Glomerular visceral epithelial cell (primary cell): ENCODE data around the gene TMEM218.

Experiments
- DNase-seq: peaks from one replicate; pipeline ENCODE4 v3.0.0-alpha.2; 2016; ENCODE audit errors: extremely low spot score

TMEM218 gene

DNA sequence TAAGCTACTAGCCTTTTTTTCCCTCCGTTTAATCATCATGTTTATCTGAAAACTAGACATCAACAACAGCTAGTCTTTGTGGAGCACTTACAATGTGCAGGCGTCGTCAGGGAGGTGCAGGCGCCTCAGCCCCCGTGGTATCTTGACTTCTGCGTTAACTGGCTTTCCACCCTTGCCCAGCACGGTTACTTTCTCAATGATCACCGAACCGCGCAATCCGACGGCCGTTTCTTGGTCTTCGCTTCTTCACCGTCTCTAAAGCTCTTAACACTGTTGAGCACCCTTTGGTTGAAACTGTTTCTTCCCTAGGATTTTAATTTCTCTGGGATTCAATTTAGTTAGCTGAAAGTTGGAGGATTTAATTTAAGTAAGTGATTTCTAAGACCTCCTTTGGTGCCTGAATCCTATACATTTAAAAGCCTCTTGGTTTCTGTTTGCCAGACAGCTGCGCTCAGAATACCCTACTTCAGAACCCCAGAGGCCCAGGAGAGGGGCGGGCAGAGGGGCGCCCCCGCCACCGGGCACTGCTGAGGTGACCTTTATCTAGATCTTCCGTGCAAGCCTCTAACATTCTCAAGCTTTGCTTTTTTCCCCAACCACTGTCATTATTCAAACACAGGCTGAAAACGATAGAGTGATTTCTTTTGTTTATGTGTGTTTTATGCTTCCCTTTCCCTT is 18.0 kb upstream of the TMEM218 start:
- DNase-seq = no peak

DNA sequence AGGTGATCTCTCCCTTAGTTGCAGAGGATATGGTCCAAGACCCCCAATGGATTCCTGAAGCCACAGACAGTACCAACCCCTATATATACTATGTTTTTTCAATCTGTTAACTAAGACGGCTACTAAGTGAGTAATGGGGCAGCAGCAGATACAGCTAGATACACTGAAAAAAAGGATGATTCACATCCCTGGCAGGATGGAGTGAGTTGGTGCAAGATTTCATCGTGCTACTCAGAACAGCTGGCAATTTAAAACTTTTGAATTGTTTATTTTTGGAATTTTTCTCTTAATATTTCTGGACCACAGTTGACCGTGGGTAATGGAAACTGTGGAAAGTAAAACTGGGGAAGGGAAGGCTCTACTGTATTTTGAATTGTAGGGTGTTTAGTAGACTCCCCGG is 17.0 kb upstream of the TMEM218 start:
- no peak for DNase-seq

DNA sequence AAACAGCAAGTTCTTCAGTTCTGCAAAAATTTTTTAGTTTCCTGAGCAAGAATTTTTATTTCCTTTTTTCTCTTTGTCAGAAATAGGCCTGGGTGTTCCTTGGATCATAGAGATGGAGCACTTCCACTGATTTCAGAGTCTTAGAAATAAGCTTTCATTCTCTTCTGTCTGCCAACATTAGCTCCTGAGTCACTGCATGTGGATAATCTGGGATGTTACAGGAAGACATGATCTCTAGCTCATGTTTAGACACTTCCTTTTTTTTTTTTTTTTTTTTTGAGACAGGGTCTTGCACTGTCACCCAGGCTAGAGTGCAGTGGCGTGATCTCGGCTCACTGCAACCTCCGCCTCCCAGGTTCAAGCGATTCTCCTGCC is 13.2 kb upstream of the TMEM218 start:
- DNase-seq = no peak

DNA sequence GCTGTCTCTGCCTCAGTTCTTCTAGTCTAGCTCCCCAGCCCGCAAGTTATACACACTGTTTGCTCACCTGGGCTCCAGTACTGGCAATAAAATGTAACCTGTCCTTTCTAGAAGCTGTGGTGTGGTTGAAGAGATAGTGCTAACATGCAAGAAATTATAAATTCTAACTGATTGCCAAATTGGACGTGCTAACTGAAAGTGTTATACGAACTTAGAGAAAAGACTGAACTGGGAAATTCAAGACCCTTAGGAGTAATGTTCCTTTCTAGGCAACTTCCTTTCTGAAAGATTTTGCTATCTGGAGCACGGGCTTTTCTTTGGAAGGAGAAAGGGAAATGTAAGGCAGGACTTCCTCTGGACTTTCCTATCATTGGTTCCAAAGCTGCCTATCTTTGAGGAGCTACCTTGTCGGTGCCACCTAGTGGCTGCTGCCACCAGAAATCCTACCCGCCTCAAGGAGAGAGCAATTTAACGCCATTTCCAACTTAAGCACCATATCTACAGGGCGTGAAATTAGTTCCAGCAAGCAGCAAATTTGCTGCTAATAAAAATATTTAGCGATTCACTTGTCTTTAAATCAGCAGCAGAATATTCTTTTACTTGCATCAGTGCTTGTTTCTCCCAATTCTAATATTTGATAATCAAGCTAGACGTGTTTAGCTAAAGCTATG is 12.7 kb upstream of the TMEM218 start:
- no peak for DNase-seq

DNA sequence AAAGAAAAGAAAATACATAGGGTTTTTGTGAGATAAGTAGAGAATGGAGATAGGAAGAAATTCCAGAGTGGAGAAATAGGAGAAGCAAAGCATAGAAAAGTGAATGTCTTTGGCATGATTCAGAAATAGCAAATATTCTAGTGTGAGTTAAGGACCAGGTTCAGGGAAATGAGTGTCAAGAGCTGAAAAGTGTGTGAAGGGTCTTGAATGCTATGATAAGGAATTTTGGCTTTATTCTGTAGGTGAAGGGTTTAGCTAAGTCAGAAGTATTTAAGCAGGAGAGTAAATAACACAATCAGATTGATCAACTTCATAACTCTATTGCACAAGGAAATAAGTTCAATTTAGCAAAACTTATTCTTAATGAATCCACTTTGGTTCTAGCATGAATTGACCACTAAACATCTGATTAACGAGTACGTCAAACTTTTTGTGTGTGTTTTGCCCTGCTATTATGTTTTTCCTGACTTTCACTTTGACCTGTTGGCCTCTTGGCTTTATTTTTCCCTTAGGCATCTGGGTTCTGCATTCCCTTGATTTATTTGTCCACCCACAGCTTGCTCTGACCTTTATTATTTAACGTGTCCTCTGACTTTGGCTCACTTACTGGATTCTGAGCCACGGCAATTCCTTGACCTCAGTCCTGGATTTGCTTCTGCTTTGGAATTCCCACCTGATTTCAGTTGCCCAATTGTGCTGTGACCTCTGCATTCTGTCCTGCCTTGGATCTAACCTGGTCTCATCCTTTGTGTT is 11.9 kb upstream of the TMEM218 start:
- DNase-seq = no peak

DNA sequence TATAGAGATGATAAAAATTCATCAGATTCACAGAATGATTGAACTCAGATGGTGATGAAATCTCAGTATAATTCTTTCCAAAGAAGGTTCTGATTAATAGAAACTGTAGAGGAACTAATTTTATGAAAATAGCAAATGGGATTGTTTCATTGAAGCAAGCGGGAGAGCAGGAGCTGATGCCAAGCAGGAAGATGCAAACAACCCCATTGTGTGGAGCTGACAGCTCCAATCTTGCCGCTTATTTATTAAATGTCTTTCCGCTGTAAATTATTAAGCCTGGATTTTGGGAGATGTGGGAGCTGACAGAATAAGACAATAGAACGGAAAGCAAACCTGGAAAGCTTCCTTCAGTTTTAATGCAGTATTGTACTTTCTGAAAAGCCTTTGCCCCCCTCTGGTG is 6.0 kb upstream of the TMEM218 start:
- DNase-seq = no peak

DNA sequence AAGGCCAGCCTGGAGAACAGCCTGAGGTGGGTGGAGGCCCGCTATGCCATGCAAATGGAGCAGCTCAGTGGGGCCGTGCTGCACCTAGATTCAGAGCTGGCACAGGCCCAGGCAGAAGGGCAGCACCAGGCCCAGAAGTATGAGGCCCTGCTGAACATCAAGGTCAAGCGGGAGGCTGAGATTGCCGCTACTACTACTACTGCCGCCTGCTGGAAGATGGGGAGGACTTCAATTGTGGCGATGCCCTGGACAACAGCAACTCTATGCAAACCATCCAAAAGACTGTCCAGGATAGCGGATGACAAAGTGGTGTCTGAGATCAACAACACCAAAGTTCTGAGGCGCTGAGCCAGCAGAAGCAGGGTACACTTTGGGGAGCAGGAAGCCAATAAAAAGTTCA is 3.1 kb upstream of the TMEM218 start:
- DNase-seq = no peak

DNA sequence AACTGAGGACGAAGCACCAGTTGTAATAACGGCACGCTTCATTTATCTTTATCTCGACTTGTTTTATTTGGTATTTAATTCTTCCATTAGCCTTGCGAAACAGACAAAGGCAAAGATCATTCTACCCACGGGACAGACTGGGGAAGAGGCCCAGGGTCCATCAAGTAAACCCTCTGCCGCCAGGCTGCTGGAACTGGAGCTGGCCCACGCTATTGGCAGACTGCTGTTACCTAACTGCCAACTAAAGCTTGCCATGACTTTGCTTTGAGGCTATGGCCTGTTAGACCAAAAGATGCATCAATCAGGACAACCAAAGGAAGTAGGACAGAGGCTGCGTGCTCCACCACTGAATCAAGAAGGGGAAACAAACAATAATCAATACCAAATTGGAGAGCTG is 780 bp upstream of the TMEM218 start:
- DNase-seq = no peak

DNA sequence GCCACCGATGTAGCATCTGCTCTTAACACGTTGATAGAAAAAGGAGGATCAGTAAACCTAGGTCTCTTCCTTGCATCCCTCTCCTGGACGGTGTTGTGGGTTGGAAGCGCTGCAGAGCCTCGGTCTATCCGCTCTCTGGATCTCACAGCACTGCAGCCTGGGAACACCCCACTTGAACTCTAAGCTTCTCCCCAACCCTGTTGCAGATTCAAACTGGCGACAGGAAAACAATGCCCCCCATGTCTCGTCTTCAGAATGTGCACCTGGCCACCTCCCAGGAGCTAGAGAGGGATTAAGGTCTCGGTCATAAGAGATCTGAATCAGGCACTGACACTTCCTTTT is 454 bp downstream of the TMEM218 start:
- no peak for DNase-seq

DNA sequence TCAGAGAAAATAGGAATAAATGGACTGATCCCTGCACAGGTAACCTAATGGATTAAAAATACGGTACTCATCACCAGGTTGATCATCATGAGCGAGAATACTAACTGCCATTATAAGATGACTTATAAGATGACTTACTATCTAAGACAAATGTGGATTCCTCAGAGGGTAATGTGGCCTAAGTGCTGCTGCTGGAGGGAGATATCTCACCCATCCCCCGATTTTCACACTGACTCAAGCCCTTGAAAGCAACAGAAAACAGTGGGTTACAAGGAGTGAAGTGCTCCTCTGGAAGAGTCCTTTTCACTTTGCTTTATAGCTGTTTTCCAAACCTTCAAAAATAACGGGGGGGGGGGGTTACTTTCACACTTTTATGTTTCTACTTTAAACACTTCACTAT is 920 bp downstream of the TMEM218 start:
- no peak for DNase-seq

DNA sequence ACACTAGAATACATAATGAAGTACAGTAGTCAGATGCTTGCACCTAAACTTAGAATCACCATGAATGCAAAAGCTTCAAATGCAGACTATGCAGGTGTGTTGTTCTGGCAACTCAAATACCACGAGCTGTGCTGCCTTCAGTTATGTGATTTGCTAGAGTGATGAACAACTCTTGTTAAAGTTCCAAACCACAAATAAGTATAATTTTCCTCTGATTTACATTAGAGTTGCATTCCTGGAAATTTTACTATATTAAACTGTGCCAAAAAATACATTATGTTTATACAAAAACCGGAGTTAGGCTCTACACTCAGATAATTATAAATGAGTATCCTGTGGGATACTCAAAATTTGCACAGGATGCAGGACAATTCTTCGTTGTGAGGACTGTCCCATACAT is 3.0 kb downstream of the TMEM218 start:
- no peak for DNase-seq

DNA sequence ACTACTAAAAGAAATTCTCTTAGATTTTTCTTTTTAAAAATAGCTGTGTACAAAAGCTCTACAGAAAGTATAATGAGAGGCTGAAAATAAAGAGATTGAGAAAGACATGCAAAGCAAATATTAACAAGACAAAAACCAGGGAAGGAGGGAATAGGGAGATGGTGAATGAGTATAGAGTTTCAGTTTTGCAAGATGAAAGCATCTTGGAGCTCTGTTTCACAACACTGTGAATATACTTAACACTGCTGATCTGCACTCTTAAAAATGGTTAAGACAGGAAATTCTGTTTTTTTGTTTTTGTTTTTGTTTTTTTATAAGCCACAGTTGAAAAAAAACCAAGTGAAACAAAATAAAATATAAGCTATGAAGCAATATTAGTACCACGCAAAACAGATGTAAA is 5.5 kb downstream of the TMEM218 start:
- no peak for DNase-seq

DNA sequence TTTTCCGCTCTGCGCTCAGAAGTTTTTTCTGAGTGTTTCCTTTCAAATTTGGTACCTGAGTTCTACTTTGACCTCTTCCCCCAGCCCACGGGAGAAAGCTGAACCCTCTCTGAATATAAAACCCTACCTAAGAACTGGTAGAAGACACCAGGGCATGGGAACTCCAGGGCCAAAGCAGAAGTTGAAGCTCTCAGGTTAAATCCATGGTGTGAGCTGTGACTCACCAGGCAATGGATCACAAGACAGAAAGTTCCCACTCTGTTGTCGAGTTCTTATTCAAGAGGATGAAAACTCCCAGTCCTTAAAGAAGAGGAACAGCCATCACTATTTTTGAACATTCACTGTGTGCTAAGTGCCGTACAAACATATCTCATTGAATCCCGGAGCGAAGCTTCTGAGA is 8.9 kb downstream of the TMEM218 start:
- no peak for DNase-seq

DNA sequence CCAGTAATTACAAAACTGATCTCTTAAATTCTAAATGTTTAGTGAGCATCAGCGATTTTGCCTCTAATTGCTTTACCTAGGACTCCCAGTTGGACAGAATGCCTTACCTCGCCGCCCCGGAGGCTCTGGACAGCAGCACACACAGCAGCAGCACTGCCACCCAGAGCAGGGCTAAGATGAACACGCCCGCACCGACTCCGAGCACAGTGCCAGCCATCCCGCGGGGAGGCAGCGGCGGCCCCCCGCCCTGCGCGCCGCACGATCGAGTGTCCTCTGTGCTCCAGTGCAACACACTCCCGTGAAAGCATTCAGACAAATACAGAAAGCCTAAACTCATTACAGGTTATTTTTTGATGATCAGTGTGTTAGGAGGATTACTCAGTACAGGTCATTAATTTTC is 9.4 kb downstream of the TMEM218 start:
- no peak for DNase-seq

DNA sequence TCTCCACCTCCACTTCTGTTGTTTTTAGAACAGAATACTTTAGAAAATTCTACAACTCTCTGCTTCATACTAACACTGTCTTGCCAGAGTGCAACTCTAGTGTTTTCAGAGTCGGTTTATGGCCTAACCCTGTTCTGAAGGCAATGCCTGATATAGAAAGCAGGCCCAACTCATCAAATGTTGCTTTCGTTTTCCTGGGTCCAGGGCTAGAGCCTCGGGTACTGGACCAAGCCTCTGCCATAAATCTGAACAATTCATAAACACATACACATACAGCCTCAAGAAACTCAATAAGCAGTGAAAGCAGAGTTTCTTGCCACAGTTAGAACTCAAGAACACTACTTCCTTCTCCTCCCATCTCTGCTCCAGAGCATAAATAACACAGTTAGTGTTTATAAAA is 9.8 kb downstream of the TMEM218 start:
- DNase-seq = no peak

DNA sequence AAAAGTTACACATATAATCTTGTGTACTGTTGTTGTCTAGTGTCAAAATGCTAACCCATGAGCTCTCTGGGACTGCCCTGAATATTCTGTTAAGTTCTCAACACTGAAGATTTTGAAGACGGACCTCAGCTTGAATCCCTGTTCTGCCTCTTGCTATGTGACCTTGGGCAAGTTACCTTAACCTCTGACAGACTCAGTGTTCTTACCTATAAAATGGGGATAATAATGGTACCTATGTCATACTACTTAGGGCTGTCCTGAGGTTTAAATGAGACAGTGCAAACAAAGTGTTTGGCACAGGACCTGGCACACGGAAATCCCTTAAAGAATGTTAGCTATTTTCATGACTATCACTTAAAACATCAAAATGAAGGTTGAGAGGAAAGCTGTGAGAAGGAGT is 11.3 kb downstream of the TMEM218 start:
- no peak for DNase-seq

DNA sequence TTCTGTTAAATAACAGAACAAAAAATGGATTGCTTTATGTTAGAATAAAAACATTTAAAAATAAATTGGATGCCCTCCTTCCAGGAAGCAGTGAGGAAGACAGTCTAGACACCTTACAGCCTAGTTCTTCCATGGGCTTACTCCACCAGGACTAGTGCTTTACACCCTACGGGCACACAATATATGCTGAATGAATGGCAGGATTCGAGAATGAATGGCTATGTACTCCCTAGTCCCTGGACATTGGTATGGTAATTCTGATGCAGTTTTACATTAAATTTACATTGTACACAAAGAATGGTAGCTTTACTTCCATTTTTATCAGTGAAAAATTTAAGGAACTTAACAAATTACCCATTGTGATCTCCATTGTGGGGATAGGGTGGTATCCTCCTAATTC is 16.7 kb downstream of the TMEM218 start:
- DNase-seq = no peak

DNA sequence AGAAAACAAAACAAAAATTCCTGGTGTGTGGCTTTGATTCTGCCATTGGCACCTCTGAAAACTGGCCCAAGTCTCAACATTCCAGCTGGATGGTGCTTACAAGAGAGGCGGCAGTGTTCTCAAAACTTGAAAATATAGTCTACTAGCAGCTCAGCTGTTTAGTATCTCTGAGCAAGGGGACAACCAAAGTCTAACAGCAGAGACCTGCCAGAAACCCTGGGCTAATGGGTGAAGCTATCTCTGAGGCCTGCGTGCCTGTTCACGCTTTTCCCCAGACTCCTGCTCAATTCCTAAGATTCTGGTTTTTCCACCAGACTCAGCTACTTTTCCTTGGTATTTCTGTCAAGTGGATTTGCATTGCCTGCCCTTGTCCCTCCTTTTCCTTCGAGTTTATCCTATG is 17.9 kb downstream of the TMEM218 start:
- no peak for DNase-seq

DNA sequence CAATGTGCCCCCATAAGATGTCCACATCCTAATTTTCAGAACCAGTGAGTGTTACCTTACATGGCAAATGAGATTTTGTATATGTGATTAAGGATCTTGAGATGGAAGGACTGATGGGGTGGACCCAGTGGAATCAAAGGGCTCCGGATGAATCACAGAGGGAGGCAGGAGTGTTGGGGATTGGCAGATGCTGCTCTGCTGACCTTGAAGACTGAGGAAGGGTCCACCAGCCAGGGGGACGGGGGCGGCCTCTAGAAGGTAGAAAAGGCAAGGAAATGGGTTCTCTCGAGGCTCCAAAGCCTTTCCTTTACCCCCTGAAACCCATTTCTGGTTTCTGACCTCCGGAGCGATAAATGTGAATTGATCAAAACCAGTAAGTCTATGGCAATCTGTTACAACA is 18.8 kb downstream of the TMEM218 start:
- no peak for DNase-seq

DNA sequence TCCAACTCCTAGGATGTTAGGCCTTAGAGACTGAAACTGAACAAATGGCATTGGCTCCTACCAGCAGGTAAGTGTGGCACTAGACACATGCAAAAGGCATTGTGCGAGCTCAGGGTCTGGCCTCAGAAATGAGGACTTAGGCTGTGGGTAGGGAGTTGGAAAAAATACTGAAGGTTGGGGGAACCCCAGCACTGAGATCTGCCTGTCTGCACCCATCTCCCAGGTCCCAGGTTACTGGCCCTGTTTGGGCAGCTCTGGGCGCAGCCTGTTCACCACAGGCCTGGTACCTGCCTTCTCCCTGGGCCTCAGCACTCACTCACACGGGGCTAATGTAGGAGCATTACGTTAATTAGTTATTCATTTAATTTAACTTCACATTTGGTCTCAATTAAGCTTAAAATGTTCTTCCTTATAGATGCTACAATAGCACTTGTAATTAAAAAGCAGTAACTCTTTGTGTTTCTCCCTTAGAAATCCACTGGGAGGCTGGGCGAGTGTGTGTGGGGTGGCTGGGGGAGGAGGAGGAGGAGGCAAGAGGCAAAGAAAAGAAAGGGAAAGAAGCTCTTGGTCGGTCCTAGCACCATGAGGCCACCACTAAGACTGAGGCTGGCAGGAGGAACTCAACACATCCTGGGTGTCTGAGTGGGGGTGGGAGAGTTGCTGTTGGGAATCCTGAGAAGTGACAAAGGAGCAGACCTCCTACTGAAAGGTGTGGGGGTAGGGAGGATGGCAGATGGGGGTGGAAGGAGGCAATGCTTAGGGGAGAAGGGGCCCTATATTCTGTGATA is 19.4 kb downstream of the TMEM218 start:
- no peak for DNase-seq

DNA sequence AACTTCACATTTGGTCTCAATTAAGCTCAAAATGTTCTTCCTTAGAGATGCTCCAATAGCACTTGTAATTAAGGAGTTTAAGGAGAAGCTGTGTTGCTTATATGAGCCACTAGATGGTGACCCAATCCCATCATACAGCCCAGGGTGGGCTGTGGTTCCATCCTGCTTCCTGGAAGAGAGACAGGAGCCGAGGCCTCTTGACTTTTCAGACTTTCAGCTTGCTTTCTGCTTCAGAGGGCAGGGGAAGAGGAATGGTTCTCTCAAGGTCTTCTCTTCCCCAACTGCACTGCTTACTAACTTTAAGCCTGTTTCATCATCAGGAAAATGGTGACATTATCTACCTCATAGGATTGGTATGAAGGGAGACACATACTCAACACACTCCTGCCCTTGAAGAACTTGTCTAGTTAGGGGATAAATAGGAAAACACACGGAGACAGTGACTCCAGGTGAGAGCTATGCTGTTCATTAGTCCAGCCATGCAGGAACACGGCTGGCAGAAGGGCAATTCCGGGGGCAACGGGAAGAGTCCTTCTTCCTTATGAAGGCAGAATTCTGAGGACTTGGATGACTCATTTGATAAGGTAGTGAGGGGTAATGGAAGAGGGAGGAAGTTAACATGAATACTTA is 20.1 kb downstream of the TMEM218 start:
- peak; percentile 69 for DNase-seq

DNA sequence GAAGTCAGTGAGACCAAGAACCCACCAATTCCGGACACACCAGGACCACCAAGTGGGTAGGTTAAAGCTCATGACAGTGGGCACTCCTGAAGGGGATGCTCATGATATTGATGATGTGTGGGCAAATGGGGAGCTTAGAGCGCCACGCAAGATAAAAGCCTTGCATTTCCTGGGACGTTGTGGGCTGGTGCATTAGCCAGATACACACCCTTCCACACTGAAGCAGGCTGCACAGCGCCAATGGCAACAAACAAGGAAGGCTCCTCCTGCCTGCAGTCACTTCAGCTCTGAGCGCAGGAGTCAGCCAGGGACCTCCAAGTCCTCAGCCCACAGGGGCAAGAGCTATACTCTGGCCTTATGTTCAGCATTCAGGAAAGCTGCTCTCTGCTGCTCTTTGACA is 20.6 kb downstream of the TMEM218 start:
- DNase-seq = no peak
